PFSK-1 (cell line): Measurements from ENCODE around the gene BPIFB2.

Experiments
- FOXP2 ChIP-seq: optimal IDR thresholded peaks from 2 replicates; pipeline ENCODE3; 2011; ENCODE audit warnings: borderline replicate concordance, control low read depth, inconsistent platforms; ENCODE audit not compliant: insufficient read depth; ENCODE audit errors: extremely low read length, extremely low read depth
- POLR2AphosphoS5 ChIP-seq: IDR thresholded peaks from 2 replicates; pipeline ENCODE4 v1.6.1; 2012; ENCODE audit warnings: low read depth, mild to moderate bottlenecking, control low read depth, low read length, moderate library complexity
- REST ChIP-seq, 2 experiments: IDR thresholded peaks; 2 replicates each; pipeline versions ENCODE4 v1.6.1 to v1.8.0; 2011 to 2012; ENCODE audit warnings: low read depth in 2 of 2, low read length in 2 of 2, control low read depth in 1 of 2, inconsistent platforms in 1 of 2, mild to moderate bottlenecking in 1 of 2, moderate library complexity in 1 of 2; ENCODE audit not compliant: insufficient read depth in 1 of 2
- SIN3A ChIP-seq: IDR thresholded peaks from 2 replicates; pipeline ENCODE4 v1.6.1; 2012; ENCODE audit warnings: mild to moderate bottlenecking, low read length, moderate library complexity, borderline replicate concordance; ENCODE audit not compliant: insufficient read depth
- TAF1 ChIP-seq: IDR thresholded peaks from 2 replicates; pipeline ENCODE4 v1.6.1; 2012; ENCODE audit warnings: low read length, control low read depth, borderline replicate concordance; ENCODE audit not compliant: insufficient read depth

BPIFB2 gene

GRCh38 chr20:33022289-33022688 lies 14.8 kb downstream of the BPIFB2 start:
- TF ChIP-seq TAF1 (no peak), POLR2AphosphoS5 (no peak), FOXP2 (no peak), SIN3A (no peak), REST (IDR thresholded peaks at IDR 0.05; ENCODE audit: insufficient read depth in 1 of 2, low read depth in 2 of 2, low read length in 2 of 2) (no peak)

DNA sequence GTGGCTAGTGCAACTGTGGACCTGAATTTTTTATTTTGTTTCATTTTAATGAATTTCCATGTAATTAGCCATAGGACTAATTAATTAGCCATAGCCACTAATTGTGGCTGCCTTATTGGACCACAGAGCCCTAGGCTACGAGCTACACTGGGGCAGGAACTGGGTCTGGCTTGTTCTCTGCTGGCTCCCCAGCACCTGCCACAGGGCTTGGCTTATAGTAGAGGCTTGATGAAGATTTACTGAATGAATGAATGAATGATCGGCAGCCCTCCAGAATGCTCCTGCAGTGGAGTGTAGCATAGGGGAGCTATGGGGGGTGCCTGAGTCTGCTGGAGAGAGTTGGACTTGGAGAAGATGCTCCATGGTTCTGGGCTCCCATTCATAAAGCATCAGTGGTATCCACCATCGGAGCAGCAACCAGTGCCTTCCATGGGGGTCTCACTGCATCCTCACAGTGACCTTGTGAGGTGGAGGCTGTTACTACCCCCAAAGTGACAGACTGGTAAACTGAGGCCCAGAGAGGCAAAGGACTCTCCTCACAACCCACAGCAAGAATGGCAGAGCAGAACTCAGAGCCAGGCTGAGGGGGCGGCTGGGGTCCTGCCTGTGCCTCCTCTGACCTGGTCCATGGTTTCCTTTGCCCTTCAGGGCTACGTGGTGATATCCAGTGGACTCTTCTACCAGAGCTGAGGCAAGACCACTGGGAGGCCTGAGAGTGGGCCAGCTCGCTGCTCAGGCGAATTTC lies 15.4 kb downstream of the BPIFB2 start:
- no peak for TF ChIP-seq REST (IDR thresholded peaks at IDR 0.05; ENCODE audit: insufficient read depth in 1 of 2, low read depth in 2 of 2, low read length in 2 of 2)
- no peak for TF ChIP-seq TAF1

DNA sequence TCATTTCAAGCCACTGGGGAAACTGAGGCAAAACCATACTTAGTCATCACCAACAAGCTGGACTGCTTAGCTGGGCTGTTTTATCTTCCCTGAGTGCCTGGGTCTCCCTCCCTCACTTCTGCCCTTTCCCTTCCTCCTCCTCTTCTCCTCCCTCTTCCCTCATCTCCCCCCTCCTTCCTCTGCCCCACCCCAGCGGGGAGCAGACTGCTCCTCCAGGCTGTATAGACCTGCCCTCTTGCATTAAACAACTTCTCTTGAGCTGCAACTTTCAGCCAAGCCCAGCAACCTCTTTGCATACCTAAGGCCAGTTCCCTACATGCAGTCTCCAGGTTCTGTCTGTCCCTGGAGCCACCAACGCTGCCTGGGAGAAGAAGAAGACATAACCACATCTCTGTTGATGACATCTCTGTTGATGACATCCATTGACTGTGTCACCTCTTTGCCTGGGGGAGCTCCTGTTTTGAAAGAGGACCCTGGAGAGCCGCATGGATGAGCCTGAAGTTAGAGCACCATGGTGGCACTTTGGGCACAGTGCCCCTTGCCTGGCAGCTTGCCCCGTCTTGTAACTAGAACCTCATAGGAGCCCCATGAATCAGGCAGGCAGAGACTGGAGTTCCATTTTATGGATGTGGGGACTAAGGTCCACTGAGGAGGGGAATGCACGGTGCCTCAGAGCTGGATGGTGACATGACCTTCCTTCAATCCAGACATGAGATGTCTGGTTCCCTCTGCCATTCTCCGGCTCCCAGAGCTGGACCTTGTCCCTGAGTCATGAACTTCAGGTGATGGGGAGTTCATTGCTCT lies 16.1 kb downstream of the BPIFB2 start:
- TF ChIP-seq TAF1, result no peak
- TF ChIP-seq SIN3A, result no peak
- no peak for TF ChIP-seq REST (IDR thresholded peaks at IDR 0.05; ENCODE audit: insufficient read depth in 1 of 2, low read depth in 2 of 2, low read length in 2 of 2)
- TF ChIP-seq POLR2AphosphoS5, result no peak
- TF ChIP-seq FOXP2, result no peak

DNA sequence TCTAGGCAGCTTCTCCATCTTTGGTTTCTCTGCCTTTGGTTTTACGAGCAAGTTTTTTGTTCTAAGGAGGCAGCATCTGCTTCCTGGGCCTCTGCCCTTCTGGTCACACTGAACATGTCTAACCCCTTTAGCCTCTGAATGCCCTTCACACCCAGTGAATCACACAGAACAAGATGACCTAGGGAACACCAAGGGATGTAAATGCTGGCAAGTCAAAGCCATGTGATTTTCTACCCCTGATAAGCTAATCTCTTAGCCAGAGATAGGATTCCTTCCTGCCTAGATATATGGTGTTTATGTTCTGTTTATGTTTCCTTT lies 16.7 kb downstream of the BPIFB2 start:
- TF ChIP-seq TAF1, result no peak
- no peak for TF ChIP-seq FOXP2
- no peak for TF ChIP-seq SIN3A
- no peak for TF ChIP-seq POLR2AphosphoS5
- no peak for TF ChIP-seq REST (IDR thresholded peaks at IDR 0.05; ENCODE audit: insufficient read depth in 1 of 2, low read depth in 2 of 2, low read length in 2 of 2)

DNA sequence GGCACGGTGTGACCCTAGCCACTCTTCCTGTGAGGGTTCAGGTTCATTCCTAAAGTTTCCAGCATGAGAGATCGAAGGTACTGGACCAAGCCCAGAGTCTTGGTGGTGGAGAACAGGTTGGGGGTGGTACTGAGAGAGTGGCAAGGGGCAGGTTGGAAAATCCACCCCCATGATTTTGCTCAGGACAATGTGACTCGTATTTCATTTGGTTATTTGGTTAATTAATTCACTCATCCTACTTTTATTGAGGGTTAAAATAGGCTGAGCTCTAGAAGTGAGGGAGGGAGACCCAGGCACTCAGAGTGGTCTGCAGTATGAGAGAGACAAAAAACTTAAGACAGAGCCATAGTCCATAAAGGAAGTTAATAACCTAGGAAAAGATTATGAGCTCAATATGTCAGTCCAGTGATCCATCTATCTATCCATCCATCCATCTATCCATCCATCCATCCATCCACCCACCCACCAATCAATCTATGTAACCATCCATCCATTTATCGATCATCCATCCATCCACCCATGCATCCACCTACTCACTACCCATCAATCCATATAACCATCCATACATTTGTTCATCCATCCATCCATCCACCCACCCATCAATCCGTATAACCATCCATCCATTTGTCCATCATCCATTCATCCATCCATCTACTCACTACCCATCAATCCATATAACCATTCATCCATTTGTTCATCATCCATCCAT lies 17.3 kb downstream of the BPIFB2 start:
- TF ChIP-seq REST (IDR thresholded peaks at IDR 0.05; ENCODE audit: insufficient read depth in 1 of 2, low read depth in 2 of 2, low read length in 2 of 2), result no peak
- TF ChIP-seq FOXP2, result no peak
- TF ChIP-seq TAF1, result no peak
- no peak for TF ChIP-seq POLR2AphosphoS5
